GM18507 (cell line): ENCODE measurements around the gene SEMA4D.

Source experiments
- DNase-seq: peaks from one replicate; pipeline ENCODE4 v3.0.0; 2011; ENCODE audit warnings: low read depth; ENCODE audit not compliant: insufficient read length; ENCODE audit errors: extremely low spot score
- FAIRE-seq: peaks from 2 replicates; lab custom pipeline; 2011; peaks lifted over from hg19 to GRCh38; lab: Jason Lieb, UNC

SEMA4D gene

GRCh38 chr9:89497978-89498851 lies at the start of gene SEMA4D:
SEMA4D (minus strand) TSS chr9:89498113; CDS start chr9:89405456, 92,657 bp downstream.
- FAIRE-seq (peak; percentile 84), DNase-seq (peak; percentile 66)

GRCh38 chr9:89547000-89547399 lies 49.1 kb upstream of the SEMA4D start:
- FAIRE-seq (no peak), DNase-seq (no peak)

- DNase-seq (no peak), FAIRE-seq (no peak)
These were observed 46.4 kb upstream of the SEMA4D start for GRCh38 chr9:89544279-89544661.

DNA sequence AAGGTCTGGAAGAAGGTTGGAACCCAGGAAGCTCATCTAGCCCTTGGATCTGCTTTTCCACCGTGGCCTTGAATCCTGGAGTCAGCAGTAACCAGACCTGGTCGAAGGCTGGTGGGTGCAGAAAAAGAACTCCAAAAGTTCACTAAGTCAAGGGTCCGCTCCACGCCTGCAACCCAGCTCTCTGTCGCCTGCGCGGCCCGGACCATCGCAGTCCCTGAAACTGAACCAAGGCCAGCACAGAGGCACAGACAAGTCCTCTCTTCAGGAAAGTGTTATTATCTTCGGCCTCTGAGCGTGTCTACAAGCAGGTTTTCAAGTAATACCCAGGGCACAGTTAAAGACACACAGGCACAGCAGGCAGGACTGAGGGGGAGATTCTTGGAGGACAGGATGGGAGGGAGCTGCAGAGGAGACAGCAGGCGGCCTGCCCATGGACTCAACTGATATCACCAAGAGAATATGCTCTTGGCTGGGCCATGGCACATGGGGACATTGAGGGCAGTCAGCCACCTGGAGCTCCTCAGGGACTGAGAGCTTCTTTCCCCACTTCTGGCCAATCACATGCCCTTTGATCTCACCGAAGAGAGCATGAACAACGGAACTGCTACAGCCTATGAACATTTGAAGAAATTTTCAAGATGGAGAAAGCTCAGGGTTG lies 45.8 kb upstream of the SEMA4D start:
- no peak for DNase-seq
- FAIRE-seq = no peak

DNA sequence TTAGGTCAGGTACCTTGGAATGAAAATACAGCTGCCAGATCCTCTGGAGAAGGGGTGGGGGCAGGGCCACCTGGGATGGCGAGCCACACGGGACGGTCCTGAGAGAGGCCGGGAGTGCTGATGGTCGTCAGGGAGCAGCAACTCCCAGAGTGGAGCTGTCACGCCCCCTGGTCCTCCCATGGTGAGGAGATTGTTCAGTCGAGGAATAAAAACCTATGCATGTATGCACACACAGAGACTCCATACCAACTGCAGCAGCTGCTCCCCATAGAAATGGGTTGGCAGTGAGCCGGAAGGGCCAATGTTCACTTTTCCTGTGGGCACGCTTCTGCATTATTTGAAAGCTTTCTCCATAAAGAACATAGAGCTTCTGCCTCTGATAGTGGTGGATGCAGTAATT lies 45.2 kb upstream of the SEMA4D start:
- DNase-seq = no peak
- no peak for FAIRE-seq

- FAIRE-seq = peak; percentile 82
- no peak for DNase-seq
These were observed 44.6 kb upstream of the SEMA4D start for GRCh38 chr9:89542401-89543021.

DNA sequence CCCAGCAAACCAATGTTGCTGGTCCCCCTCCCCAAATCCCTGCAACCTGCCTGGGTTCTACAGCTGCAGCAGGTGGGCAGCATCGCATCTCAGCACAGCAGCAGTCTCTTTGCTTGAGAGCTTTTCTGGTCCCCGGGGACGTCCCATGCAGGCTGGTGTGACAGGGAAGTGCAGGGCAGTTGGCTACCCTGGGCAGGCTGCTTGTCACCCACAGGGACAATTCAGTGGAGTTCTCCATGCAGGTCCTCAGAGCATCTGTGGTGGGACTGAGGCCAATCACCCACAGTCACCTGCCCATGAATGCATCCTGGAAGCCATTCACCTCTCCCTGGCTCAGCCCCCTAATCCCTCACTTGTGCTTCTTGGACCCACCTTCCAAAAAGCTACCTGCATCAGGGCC lies 43.9 kb upstream of the SEMA4D start:
- DNase-seq (no peak), FAIRE-seq (peak; percentile 46)

DNA sequence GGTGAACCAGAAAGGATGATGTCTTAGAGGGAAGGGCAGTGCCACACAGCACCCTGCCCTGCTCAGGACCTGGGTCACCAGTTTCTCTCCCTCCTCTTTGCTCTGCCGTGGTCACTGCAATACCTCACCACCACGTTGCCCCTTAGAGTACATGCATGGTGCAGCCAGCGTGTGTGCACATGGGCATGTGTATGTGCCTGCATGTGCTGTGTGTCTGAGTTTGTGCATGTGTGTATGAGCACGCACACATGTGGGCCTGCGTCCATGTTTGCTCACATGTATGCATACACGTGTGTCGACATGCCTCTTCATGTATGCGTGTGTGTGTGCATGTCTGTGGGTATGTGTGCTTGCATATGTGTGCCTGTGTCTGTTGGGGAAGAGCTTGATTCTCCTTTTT lies 41.5 kb upstream of the SEMA4D start:
- FAIRE-seq (no peak), DNase-seq (no peak)

GRCh38 chr9:89538871-89539270 lies 41.0 kb upstream of the SEMA4D start:
- DNase-seq (no peak), FAIRE-seq (no peak)

- no peak for FAIRE-seq
- no peak for DNase-seq
These were observed 39.3 kb upstream of the SEMA4D start for GRCh38 chr9:89537166-89537565.

DNA sequence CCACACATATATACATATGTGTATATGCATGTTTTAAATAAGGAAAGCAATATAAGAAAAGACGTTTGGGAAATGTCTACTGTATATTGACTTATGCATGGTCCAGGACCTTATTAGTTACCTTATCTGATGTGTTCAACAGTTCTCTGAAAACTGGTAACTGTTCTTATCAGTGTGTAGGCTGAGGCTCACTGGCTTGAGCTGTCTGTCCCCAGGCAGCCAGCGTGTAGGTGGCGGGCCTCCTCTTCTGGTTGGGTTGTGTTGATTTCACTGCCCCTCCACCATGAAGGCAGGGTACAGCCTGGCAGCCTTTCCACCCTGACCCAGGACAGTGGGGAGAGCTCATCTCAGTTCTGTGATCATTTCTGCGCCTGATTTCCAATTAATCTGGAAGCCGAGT lies 38.7 kb upstream of the SEMA4D start:
- no peak for FAIRE-seq
- DNase-seq = no peak

GRCh38 chr9:89536145-89536574 lies 38.2 kb upstream of the SEMA4D start:
- DNase-seq (no peak), FAIRE-seq (peak; percentile 94)

DNA sequence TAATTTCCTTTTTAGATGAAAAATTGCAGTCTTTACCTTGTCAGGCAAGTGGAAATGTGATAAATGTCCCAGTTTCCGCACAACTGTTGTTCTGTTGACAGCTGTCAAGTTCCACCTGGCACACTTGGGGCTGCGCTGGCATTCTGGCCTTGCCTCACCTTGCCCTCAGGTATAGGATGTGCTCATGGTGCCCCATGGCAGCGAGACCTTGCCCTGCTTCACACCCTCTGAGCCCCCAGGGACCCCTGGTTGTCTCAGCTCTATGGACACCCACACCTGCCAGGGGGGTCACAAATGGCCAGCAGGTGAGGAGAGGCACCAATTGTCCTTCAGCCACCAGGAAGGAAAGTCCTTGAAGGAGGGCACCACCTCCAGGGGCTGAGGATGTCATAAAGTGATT lies 37.5 kb upstream of the SEMA4D start:
- DNase-seq = no peak
- FAIRE-seq = no peak

- no peak for DNase-seq
- peak; percentile 53 for FAIRE-seq
These were observed 36.8 kb upstream of the SEMA4D start for GRCh38 chr9:89534515-89535287.

DNA sequence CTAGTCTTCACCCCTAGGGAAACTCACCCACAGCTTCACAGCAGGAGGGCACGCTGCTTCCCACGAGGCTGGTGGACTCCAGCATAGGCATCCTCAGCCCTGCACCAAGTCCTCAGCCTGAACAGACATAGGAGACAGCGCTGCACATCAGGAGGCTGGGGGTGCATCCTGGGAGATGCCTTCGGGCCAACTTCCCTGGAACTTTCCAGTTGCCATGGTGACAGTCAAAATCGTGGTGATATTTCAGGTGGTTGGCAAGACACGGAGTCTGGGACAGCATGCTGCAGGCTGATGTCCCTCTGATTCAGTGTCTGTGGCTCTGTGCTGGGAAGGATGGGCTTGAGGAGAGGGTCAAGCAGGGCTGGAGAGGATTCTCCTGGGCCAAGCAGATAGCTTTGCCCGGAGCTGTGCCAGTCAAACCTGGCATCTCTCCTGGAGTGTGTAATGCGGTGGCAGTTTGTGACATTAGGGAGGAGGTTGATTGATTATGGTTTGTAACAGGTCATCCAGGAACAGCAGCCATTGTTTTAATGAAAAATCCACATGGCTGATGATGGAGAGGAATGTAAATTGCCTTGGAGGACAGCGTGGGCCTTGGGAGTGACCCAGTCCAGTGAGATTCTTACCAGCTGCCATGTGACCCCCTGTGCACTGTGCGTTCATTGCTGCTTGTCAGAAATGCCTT lies 35.6 kb upstream of the SEMA4D start:
- FAIRE-seq (no peak), DNase-seq (no peak)

DNA sequence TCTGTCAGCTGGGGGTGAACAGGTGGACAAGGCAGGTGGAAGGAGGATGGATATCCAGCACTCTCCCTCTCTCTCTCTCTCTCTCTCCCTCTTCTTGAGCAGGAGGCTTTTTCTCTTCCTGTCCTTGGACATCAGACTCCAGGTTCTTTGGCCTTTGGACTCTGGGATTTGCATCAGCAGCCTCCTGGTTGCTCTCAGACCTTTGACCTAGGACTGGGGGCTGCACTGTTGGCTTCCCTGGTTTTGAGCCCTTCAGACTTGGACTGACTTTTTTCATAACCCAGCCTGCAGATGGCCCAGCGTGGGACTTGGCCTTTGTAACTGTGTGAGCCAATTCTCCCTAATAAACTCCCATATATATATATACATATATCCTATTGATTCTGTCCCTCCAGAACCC lies 35.0 kb upstream of the SEMA4D start:
- DNase-seq (no peak), FAIRE-seq (no peak)

DNA sequence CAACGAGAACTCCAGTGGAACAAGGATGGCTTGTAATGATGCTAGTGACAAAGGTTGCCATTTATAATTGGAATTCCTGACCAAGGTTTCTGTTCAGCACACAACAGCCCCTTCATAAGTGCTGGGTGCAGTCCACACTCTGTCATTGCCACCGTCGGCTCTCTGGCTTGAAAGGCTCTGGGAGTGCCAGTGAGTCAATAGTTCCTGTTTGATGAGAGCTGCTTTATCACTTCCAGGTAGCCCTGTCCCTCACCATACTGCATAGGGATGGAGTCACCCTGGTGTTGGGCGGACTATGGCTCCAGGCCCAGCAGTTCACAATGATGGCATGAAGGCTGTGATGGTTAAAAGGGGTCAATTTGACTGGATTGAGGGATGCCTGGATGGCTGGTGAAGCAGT lies 34.6 kb upstream of the SEMA4D start:
- DNase-seq (no peak), FAIRE-seq (no peak)

- FAIRE-seq = no peak
- no peak for DNase-seq
These were observed 33.9 kb upstream of the SEMA4D start for GRCh38 chr9:89531766-89532165.

DNA sequence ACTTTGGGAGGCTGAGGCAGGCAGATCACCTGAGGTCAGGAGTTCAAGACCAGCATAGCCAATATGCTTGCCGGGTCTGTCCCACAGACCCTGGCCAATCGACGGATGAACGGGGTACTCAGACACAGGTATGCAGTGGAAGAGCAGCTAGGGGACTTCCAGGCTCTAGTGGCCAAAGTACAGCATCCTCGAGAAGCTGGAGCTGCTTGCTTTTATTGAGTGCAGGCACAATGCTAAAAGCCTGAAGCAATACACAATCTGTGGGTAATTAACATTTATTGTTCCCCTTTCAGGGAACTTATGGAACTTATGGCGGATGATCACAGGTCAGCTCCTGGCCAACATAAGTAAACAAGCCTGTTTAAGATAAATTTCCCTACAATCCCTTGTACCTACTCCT lies 32.8 kb upstream of the SEMA4D start:
- FAIRE-seq = no peak
- DNase-seq = no peak
